D721Med (cell line): ENCODE measurements around the gene EMILIN2.
"Not testable (repeated sequence)": the region's sequence is repeated elsewhere in the genome, so short reads cannot be mapped to it uniquely, and the experiment has no call there.

Experiments
- DNase-seq: peaks from one replicate; pipeline ENCODE4 v3.0.0; 2011; ENCODE audit warnings: low spot score; ENCODE audit not compliant: insufficient read length
- FAIRE-seq: peaks from 2 replicates; lab custom pipeline; 2011; peaks lifted over from hg19 to GRCh38; lab: Jason Lieb, UNC
- CTCF ChIP-seq: IDR thresholded peaks from 2 replicates; pipeline ENCODE4 v1.5.1; 2012; ENCODE audit warnings: mild to moderate bottlenecking, control low read depth; ENCODE audit not compliant: insufficient read depth; ENCODE audit errors: missing control alignments

EMILIN2 gene

GRCh38 chr18:2825613-2826175 lies 21.1 kb upstream of the EMILIN2 start:
- no peak for FAIRE-seq
- no peak for DNase-seq
- TF ChIP-seq CTCF, result no peak

- no peak for FAIRE-seq
- no peak for TF ChIP-seq CTCF
- no peak for DNase-seq
Measured at GRCh38 chr18:2826581-2826980, 20.2 kb upstream of the EMILIN2 start.

GRCh38 chr18:2827061-2827460 lies 19.7 kb upstream of the EMILIN2 start:
- FAIRE-seq, result no peak
- TF ChIP-seq CTCF, result no peak
- no peak for DNase-seq

GRCh38 chr18:2836118-2836517 lies 10.7 kb upstream of the EMILIN2 start:
- FAIRE-seq, DNase-seq: not testable (repeated sequence)

- not testable (repeated sequence) for FAIRE-seq, DNase-seq
Measured at GRCh38 chr18:2837290-2837689, 9.5 kb upstream of the EMILIN2 start.

- FAIRE-seq (no peak), DNase-seq (no peak)
- TF ChIP-seq CTCF, result no peak
Measured at GRCh38 chr18:2839202-2839601, 7.6 kb upstream of the EMILIN2 start.

- FAIRE-seq (no peak), DNase-seq (no peak)
- TF ChIP-seq CTCF, result no peak
Measured at GRCh38 chr18:2840521-2840920, 6.3 kb upstream of the EMILIN2 start.

GRCh38 chr18:2843146-2843545 lies 3.7 kb upstream of the EMILIN2 start:
- no peak for TF ChIP-seq CTCF
- no peak for FAIRE-seq
- no peak for DNase-seq
